Transverse colon (tissue), 4 donors: ENCODE measurements around the gene RAP1GAP2.

Source experiments
- CTCF ChIP-seq, 5 experiments: fragments of 200-600 bp in 3 of 5; fragments of 450-650 bp in 2 of 5; sonication (generic) in 3 of 5; IDR thresholded peaks; 1 replicate in 2 of 5; 2 replicates in 3 of 5; pipeline ENCODE4 v1.5.1; 2016 to 2017; ENCODE audit warnings: antibody characterized with exemption in 5 of 5, inconsistent platforms in 3 of 5, mild to moderate bottlenecking in 2 of 5, moderate library complexity in 1 of 5
- EP300 ChIP-seq: sonication (generic); formaldehyde crosslinking; IDR thresholded peaks from one replicate; pipeline ENCODE4 v1.6.1; 2017; ENCODE audit warnings: antibody characterized with exemption, low read depth
- POLR2A ChIP-seq: fragments of 450-650 bp; IDR thresholded peaks from one replicate; pipeline ENCODE4 v1.6.1; 2016; ENCODE audit warnings: antibody characterized with exemption, mild to moderate bottlenecking, moderate library complexity
- POLR2AphosphoS5 ChIP-seq, 3 donors: sonication (generic); formaldehyde crosslinking; IDR thresholded peaks; one replicate each; pipeline ENCODE4 v1.6.1; 2016; ENCODE audit warnings: antibody characterized with exemption in 3 of 3

DNA sequence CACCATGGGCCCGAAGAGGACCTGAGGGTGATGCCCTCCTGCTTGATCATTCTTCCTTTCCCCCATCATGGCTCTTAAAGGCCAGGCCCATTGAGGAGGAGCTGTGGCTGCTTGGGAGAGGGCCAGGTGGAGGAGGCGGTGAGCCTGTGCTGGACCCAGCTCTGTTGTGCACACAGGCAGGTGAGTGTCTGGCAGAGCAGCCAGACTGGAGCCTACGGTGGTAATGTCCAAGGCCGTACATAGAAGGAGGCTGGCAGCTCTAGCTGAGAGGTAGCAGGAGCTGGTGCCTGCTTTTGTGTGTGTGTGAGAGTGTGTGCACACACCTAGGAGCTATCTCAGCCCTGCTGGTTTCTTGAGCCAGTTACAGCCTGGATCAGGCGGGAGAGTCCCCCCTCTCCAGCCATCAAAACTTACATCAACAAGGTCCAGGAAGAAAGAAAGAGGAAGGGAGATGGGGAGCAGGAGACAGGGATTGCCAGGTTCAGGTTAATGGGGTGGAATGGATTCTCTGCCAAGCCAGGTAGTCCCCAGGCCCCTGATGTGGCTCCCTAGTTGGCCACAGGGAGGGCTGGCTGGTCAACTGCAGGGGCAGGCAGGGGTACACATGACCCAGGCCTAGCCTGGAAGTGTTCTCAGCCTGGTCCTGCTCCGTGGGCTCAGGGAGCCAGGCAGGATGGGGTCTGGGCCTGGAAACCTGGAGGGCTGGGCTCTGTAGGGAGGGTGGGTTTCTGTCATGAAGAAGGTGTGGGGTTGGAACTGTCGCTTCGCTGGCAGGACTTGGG lies 107.1 kb downstream of the RAP1GAP2 start:
- TF ChIP-seq CTCF (IDR thresholded peaks at IDR 0.05) (no peak), POLR2A (no peak), POLR2AphosphoS5 (IDR thresholded peaks at IDR 0.05) (no peak), EP300 (no peak)
